OCI-LY7 (cell line): ENCODE results near the gene CMPK1. TPM values are rescaled to one million over a fixed set of nuclear protein-coding genes. Genes with fewer than 3 reads are reported as not detected.

Experiments
- BruUV-seq: library from RNA; stranded (reverse); fragments of 400-500 nt; replicated peaks from 2 replicates; lab custom pipeline; 2021; lab: Mats Ljungman, UMichigan
- CTCF ChIA-PET: fragments of 300-600 bp; sonication (Branson Sonifier 250); formaldehyde crosslinking; loops from one replicate; lab custom pipeline; 2022; ENCODE audit warnings: antibody characterized with exemption; ENCODE audit not compliant: unreplicated experiment; lab: Charles Lee
- POLR2A ChIA-PET: fragments of 300-600 bp; sonication (Branson Sonifier 250); formaldehyde crosslinking; loops from one replicate; lab custom pipeline; 2022; ENCODE audit warnings: antibody characterized with exemption; lab: Charles Lee
- DNase-seq: peaks from one replicate; pipeline ENCODE4 v3.0.0-alpha.2; 2015; ENCODE audit warnings: low spot score
- H2AFZ ChIP-seq: fragments of 200-600 bp; sonication (generic), shearing (Covaris generic); 2 replicates; pipeline ENCODE4 v1.6.1; 2014; ENCODE audit warnings: mild to moderate bottlenecking, antibody characterized with exemption, low read length, moderate library complexity
- H3K27ac ChIP-seq: fragments of 200-600 bp; sonication (generic); 2 replicates; pipeline ENCODE4 v1.5.1; 2014; ENCODE audit warnings: mixed run types, low read depth, mild to moderate bottlenecking, moderate library complexity, low read length, inconsistent platforms; ENCODE audit not compliant: poor library complexity, severe bottlenecking
- H3K36me3 ChIP-seq: fragments of 200-600 bp; sonication (generic); 2 replicates; pipeline ENCODE4 v1.6.1; 2014; ENCODE audit warnings: mild to moderate bottlenecking, antibody characterized with exemption, low read length, moderate library complexity, mixed read lengths; ENCODE audit not compliant: insufficient read depth
- H3K4me1 ChIP-seq: fragments of 200-600 bp; sonication (generic); 2 replicates; pipeline ENCODE4 v1.5.1; 2014; ENCODE audit warnings: mild to moderate bottlenecking, low read length; ENCODE audit not compliant: insufficient read depth, poor library complexity, severe bottlenecking
- H3K4me2 ChIP-seq: fragments of 200-600 bp; sonication (generic); 2 replicates; pipeline ENCODE4 v1.6.1; 2014; ENCODE audit warnings: mild to moderate bottlenecking, low read length
- H3K4me3 ChIP-seq: fragments of 200-600 bp; sonication (generic); 2 replicates; pipeline ENCODE4 v1.5.1; 2014; ENCODE audit warnings: mild to moderate bottlenecking, low read depth, low read length; ENCODE audit not compliant: poor library complexity, severe bottlenecking
- H3K79me2 ChIP-seq: fragments of 200-600 bp; sonication (generic); 2 replicates; pipeline ENCODE4 v1.6.1; 2016; ENCODE audit warnings: low read depth, mild to moderate bottlenecking, low read length, moderate library complexity, mixed read lengths; ENCODE audit not compliant: insufficient read depth
- H3K9me2 ChIP-seq: fragments of 200-600 bp; sonication (generic); 2 replicates; pipeline ENCODE4 v1.6.1; 2016; ENCODE audit warnings: mild to moderate bottlenecking, low read length, mixed read lengths; ENCODE audit not compliant: insufficient read depth
- H3K9me3 ChIP-seq: fragments of 200-600 bp; sonication (generic); 2 replicates; pipeline ENCODE4 v1.6.1; 2014; ENCODE audit warnings: mild to moderate bottlenecking, mixed run types, low read length, mixed read lengths
- H4K20me1 ChIP-seq: fragments of 200-600 bp; sonication (generic); 2 replicates; pipeline ENCODE4 v1.6.1; 2014; ENCODE audit warnings: mild to moderate bottlenecking, antibody characterized with exemption, low read length, moderate library complexity, mixed read lengths; ENCODE audit not compliant: insufficient read depth
- EZH2phosphoT487 ChIP-seq: fragments of 200-600 bp; sonication (generic); IDR thresholded peaks from 2 replicates; pipeline ENCODE4 v1.6.1; 2018; ENCODE audit warnings: low read depth, borderline replicate concordance, mild to moderate bottlenecking, mixed run types, antibody characterized with exemption, low read length, moderate library complexity, mixed read lengths
- intact Hi-C: fragments of 100-400 bp; cut with micrococcal nuclease; formaldehyde crosslinking; loops from one replicate; pipeline ENCODE4 v1.10.0; 2022; ENCODE audit not compliant: unreplicated experiment
- total RNA-seq, 2 experiments: library from RNA; depleted of rRNA in 1 of 2; stranded (reverse); fragments of >200 nt in 1 of 2; shearing (Covaris generic) in 1 of 2; gene quantifications; 2 replicates each; pipeline ENCODE4 v1.2.3, GENCODE V29; 2014 to 2022
- TF ChIP-seq, protein P1 (sequence below): fragments of 200-600 bp; sonication (generic); conservative IDR thresholded peaks from 2 replicates; pipeline ENCODE4 v1.5.1; 2014; ENCODE audit warnings: mild to moderate bottlenecking, antibody characterized with exemption, low read length, moderate library complexity, mixed read lengths

The CMPK1 gene
- total RNA-seq, 2 experiments from 2014 or later, result 59.2 to 85.8 TPM

DNA sequence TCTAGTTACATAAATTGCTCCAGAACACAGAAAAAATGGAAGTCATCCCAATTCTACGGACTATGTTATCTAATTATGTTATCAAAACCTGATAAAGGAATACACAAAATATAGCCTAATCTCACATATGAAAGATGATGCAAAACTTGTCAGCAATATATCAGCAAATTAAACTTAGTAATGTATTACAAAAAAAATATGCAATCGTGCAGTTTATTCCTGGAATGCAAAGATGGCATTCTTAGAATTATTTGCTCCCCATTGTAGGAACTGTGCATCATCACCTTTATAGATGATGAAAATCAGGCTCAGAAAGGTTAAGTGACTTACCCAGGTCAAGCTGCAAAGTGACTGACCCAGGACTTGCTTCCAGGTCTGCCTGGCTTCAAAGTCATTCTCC, 90.3 kb downstream of the CMPK1 start:
- no peaks in the 10 kb centered on the region for H3K9me3 ChIP-seq
- no peak overlapping the region for H3K4me2 ChIP-seq
- no TSS peak for BruUV-seq
- DNase-seq, result no peak
- H2AFZ ChIP-seq, result no peak overlapping the region
- H3K27ac ChIP-seq, result no peak overlapping the region
- no peak overlapping the region for H3K4me3 ChIP-seq
- POLR2A ChIA-PET, result no interaction called here
- no peaks in the 10 kb centered on the region for H3K9me2 ChIP-seq
- CTCF ChIA-PET, result interaction anchor here (0.5 kb wide), 1 partner anchor 14 kb away, joined by 7 read pairs; the partner anchor contains the start of gene FOXD2
- H3K4me1 ChIP-seq, result no peaks in the 10 kb centered on the region
- TF ChIP-seq, protein P1, sequence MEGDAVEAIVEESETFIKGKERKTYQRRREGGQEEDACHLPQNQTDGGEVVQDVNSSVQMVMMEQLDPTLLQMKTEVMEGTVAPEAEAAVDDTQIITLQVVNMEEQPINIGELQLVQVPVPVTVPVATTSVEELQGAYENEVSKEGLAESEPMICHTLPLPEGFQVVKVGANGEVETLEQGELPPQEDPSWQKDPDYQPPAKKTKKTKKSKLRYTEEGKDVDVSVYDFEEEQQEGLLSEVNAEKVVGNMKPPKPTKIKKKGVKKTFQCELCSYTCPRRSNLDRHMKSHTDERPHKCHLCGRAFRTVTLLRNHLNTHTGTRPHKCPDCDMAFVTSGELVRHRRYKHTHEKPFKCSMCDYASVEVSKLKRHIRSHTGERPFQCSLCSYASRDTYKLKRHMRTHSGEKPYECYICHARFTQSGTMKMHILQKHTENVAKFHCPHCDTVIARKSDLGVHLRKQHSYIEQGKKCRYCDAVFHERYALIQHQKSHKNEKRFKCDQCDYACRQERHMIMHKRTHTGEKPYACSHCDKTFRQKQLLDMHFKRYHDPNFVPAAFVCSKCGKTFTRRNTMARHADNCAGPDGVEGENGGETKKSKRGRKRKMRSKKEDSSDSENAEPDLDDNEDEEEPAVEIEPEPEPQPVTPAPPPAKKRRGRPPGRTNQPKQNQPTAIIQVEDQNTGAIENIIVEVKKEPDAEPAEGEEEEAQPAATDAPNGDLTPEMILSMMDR, result no peak
- TF ChIP-seq EZH2phosphoT487, result no peak
- no peaks in the 10 kb centered on the region for H4K20me1 ChIP-seq
- no peaks in the 10 kb centered on the region for H3K36me3 ChIP-seq
- H3K79me2 ChIP-seq, result no peaks in the 10 kb centered on the region
- intact Hi-C loops, result loop anchor here (1.0 kb wide), 1 partner anchor 36 kb away; no protein-coding TSS in a partner anchor

DNA sequence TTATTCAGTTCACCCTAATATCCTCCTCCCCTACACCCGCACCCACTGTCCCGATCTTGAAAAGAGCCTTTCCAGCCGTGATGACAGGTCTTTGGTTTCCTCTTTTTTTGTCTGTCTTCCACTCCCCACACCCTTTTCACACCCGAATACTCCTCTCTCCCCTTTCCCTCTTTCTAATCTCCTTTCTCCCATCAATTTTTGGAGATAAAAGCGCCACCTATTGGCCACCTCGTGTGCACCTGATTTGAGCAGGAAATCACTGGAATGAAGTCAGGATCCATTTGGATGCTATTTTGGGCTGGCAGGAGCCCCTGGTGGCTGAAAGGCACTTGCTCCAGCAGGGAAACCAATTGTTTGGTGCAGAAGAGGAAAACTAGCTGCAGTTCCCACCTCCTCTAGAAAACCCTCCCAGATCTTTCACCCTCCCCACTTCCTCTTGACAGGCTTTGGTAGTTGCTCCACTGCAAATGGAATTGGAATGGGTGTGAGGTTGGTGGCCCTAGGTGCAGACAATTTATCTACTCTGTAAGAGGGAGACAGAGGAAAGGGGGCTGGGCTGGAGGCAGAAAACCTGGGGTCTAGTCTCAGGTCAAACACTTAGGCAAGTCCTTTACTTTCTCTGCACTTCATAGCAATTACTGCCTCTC, 90.9 kb downstream of the CMPK1 start:
- POLR2A ChIA-PET, result no interaction called here
- no peaks in the 10 kb centered on the region for H4K20me1 ChIP-seq
- intact Hi-C loops, result loop anchor here (1.0 kb wide), 1 partner anchor 36 kb away; no protein-coding TSS in a partner anchor

More for the DNA sequence above, 90.9 kb downstream of the CMPK1 start:
- Histone ChIP-seq H3K4me3 (no peak overlapping the region), H3K4me2 (no peak overlapping the region), H3K27ac (no peak overlapping the region), H2AFZ (no peak overlapping the region), H3K4me1 (no peaks in the 10 kb centered on the region), H3K79me2 (no peaks in the 10 kb centered on the region), H3K9me3 (no peaks in the 10 kb centered on the region), H3K36me3 (no peaks in the 10 kb centered on the region), H3K9me2 (no peaks in the 10 kb centered on the region)
- TF ChIP-seq EZH2phosphoT487, result no peak
- TF ChIP-seq, protein P1, result peak; percentile 93
- DNase-seq, result peak; percentile 41
- CTCF ChIA-PET, result no interaction called here
- no TSS peak for BruUV-seq

Other genes starting within 250 kb of the CMPK1 start
- not detected in 2 replicates for gene CYP4A22, start 196.3 kb upstream of the CMPK1 start, total RNA-seq (2014; rRNA removed; shearing (Covaris generic))
- gene CYP4A22, start 196.3 kb upstream of the CMPK1 start, total RNA-seq (2022), result not detected in 2 replicates
- not detected in 2 replicates for gene PDZK1IP1, start 143.8 kb upstream of the CMPK1 start, total RNA-seq (2014; rRNA removed; shearing (Covaris generic))
- gene PDZK1IP1, start 143.8 kb upstream of the CMPK1 start, total RNA-seq (2022), result not detected in 2 replicates
- gene TAL1, start 101.6 kb upstream of the CMPK1 start, total RNA-seq (2014; rRNA removed; shearing (Covaris generic)), result not detected in 2 replicates
- gene TAL1, start 101.6 kb upstream of the CMPK1 start, total RNA-seq (2022), result not detected in 2 replicates
- 39.8 and 46.6 TPM in 2 replicates for gene STIL, start 19.6 kb upstream of the CMPK1 start, total RNA-seq (2014; rRNA removed; shearing (Covaris generic))
- 54.0 and 60.0 TPM in 2 replicates for gene STIL, start 19.6 kb upstream of the CMPK1 start, total RNA-seq (2022)
- gene FOXE3, start 82.5 kb downstream of the CMPK1 start, total RNA-seq (2014; rRNA removed; shearing (Covaris generic)), result 0.15 TPM in 1 of 2 replicates, not detected in the other
- not detected in 2 replicates for gene FOXE3, start 82.5 kb downstream of the CMPK1 start, total RNA-seq (2022)
- gene FOXD2, start 104.3 kb downstream of the CMPK1 start, total RNA-seq (2014; rRNA removed; shearing (Covaris generic)), result 0.44 and 0.76 TPM in 2 replicates
- gene FOXD2, start 104.3 kb downstream of the CMPK1 start, total RNA-seq (2022), result 0.49 and 0.52 TPM in 2 replicates